Erythroblast (primary cell): ENCODE measurements around the gene GPX6.
"Not testable (repeated sequence)": the region's sequence is repeated elsewhere in the genome, so short reads cannot be mapped to it uniquely, and the experiment has no call there.

Source experiments
- GATA1 ChIP-seq: IDR thresholded peaks from 2 replicates; pipeline ENCODE4 v1.6.1; 2011; ENCODE audit warnings: low read depth, mild to moderate bottlenecking, control low read depth, low read length, moderate library complexity
- POLR2A ChIP-seq: IDR thresholded peaks from 2 replicates; pipeline ENCODE4 v1.6.1; 2011; ENCODE audit warnings: mild to moderate bottlenecking, low read length

DNA sequence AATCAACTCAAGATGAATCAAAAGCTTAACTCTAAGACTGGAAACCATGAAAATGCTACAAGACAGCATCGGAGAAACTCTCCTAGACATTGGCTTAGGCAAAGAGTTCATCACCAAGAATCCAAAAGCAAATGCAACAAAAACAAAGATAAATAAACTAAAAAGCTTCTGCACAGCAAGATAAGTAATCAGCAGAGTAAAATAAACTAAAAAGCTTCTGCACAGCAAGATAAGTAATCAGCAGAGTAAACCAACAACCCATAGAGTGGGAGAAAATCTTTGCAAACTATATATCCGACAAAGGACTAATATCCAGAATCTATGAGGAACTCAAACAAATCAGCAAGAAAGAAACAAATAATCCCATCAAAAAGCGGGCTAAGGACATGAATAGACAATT lies 31.4 kb upstream of the GPX6 start:
- TF ChIP-seq POLR2A, GATA1: not testable (repeated sequence)
